GOT3 (cell line): ENCODE measurements around the gene ARL8B.
"Not testable (repeated sequence)": the region's sequence is repeated elsewhere in the genome, so short reads cannot be mapped to it uniquely, and the experiment has no call there.

Experiments used
- DNase-seq: peaks from one replicate; lab custom pipeline; 2025; ENCODE audit warnings: mixed read lengths; lab: John Stamatoyannopoulos, UW

The ARL8B gene

DNA sequence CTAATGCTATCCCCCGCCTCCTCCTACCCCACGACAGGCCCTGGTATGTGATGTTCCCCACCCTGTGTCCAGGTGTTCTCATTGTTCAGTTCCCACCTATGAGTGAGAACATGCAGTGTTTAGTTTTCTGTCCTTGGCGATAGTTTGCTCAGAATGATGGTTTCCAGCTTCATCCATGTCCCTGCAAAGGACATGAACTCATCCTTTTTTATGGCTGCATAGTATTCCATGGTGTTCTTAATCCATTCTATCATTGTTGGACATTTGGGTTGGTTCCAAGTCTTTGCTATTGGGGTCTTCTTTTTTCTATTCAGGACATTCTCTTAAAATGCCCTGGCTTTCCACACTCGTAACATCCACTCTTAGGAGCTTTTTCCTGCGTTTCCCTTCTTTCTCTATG is 25.1 kb downstream of the ARL8B start:
- not testable (repeated sequence) for DNase-seq

DNA sequence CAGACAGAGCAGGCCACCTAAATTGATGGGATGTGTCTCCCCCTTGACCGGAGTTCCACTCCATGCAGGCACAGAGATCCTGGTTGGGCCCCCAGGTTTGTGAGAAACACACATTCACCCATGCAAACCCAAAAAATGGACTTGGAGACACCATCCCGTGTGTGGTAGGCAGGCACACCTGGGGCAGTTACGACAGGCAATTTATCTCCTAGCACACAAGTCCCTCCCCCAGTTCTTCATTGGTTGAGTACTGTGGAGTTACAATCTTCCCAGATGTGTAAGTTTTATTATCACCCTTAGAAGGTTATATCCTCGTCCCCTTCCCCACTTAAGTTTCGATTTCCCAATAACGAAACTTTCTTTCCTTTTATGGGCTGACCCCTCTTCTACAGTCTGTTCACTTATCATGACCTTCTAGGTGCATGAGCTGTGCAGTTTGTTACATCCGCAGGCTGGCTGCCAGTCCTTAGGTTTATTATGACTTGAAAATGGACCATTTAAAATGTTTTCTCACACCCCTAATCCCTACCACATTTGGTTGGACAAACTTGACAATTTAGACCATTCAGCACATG is 27.3 kb downstream of the ARL8B start:
- DNase-seq: no peak

DNA sequence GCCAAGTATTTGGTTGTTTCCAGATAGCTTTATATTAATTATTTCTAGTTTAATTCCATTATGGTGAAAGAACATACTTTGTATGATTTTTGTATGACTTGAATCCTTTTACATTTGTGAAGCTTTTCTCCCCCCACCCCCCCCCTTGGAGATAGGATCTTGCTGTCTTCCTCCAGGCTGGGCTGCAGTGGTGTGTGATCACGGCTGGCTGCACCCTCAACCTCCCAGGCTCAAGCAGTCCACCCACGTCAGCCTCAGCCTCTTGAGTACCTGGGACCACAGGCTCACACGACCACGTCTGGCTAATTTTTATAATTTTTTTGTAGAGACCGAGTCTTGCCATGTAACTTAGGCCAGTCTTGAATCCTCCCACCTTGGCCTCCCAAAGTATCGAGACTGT is 29.5 kb downstream of the ARL8B start:
- no peak for DNase-seq

DNA sequence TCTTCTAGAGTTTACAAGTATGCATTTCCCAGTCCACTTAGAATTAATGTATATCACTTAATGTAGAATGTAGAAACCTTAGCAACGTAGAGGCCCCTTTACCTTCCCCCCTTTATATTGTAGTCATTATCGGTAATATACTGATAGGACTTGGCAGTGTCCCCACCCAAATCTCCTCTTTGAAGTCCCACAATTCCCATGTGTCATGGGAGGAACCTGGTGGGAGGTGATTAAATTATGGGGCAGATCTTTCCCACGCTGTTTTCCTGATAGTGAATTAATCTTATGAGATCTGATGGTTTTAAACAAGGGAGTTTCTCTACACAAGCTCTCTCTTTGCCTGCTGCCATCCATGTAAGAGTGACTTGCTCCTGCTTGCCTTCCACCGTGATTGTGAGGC is 31.0 kb downstream of the ARL8B start:
- DNase-seq: no peak

DNA sequence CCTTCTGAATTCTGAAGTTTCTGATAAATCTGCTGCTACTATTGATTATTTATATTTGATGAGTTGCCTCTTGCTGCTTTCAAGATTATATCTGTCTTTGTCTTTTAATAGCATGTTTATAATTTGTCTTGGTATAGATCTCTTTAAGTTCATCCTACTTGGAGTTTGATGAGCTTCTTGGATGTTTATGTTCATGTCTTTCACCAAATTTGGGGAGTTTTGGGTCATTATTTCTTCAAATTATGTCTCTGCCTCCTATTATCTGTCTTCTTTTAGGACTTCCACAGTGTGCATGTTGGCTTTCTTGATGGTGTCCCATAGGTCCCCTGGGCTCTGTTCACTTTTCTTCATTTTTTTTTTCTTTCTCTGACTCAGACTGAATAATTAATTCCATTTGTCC is 33.1 kb downstream of the ARL8B start:
- DNase-seq: no peak

DNA sequence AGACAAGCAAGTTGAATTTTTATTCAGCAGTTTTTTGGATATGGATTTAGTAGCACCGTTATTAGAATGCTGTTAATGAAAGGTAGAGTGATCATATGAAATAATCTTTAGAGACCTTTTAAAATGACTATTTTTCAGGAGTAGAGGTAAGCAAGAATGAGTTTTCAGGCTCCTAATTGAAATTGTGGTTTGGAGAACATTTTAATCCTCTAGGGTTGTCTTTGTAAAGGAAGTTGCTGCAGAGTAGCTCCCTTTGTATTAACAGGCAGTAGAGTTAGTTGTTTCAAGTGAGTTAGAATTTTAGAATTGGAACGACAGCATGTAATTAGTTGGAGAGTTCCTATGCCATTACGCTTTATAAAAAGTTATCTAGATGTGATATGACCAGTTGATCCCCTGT is 38.2 kb downstream of the ARL8B start:
- DNase-seq: no peak

DNA sequence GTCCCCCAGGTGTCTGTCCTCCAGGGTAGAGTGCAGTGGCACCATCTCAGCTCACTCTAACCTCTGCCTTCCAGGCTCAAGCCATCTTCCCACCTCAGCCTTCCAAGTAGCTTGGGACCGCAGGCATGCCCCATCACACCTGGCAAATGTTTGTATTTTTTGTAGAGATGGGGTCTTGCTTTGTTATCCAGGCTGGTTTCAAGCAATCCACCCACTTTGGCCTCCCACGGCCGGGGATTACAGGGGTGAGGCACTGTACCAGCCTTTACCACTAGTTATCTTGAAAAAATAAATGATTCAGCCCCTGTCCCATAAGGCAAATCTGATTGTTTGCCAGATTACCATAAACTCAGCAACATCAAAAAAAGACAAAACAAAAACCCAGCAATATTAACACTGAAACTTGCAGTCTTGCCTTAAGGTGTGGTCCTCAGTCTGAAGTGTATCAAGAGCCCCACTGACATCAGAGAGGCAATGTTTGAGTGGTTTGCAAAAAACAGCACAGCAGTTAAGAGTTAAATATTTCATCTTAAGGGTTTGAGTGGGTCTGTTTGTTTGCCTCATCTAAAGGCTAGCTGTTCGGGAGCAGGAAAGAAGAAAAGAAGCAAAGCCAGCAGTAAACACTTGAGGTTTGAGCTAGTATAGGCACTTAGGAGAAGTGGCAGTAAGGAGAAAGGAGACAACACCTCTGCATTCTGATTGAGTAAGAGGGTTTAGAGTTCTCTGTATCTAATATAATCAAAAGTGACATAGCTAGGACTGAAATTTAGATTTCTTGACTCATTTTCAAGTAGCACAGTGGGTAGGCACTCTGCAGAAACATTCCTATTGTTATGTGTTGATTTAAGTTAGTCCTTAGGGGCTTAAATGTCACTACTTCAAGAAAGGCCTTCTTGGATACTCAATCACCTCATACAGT is 39.1 kb downstream of the ARL8B start:
- no peak for DNase-seq

DNA sequence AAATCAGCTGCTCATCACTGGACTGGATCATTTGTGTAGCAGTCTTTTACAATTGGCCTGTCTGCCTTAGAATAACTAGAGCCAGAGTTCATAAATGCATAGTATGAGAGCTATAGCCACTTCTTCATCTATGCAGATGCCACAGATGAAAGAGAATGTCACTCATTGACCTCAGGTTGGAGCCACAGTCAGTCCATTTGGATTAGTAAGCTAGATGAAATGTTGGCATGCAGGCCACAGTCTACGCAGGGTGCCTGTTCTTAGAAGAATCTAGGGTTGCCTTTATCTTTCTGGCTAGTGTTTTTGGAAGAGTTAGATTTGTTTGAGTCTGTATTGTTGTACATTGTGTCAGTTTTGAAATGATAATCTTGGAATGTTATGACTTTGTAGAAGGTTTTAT is 40.0 kb downstream of the ARL8B start:
- no peak for DNase-seq

DNA sequence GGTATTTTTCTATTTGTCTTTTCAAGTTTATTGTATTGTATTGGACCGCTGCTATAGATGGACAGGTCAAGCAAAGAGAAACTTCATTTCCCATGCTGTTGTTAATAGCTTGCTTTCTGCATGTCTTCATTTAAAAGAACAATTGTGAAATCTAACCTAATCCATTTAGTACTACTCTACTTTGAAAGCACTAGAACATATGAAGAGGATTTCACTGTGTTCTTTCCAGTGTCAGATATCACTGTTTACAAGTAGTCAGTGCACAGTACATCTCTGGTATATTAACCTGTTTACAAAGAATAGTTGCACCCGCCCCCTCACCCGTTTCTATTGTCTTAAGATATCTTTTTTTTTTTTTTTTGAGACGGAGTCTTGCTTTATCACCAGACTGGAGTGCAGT is 43.6 kb downstream of the ARL8B start:
- no peak for DNase-seq

DNA sequence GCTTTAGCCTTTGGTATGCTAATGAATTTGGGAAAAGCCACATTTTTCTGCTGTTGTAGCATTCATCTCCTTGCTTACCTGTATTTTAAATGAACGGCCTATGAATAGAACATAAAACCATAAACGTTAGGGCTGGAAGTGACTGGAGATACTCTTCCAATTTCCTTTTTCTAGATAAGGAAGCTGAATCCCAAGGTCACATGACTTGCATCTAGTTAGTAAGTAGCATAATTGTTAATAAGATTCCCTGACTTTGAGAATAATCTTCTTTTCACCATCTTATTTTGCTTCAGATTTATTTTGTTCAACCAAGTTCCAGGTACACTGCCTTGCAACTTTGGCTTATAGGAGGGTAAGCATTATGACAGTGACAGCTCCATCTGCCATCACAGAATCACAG is 44.8 kb downstream of the ARL8B start:
- no peak for DNase-seq

DNA sequence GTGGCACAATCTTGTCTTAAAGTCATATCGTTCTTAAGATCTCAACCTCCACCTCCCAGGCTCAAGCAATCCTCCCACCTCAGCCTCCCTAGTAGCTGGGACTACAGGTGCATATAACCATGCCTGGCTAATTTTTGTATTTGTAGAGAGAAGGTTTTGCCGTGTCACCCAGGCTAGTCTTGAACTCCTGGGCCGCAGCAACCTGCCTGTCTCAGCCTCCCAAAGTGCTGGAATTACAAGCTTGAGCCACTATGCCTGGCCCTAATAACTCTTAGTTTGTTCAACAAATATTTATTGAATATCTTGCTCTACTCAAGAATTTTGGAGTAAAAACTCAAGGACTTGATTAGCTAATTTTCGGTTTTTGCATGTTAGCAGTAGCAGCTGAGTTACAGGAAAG is 46.0 kb downstream of the ARL8B start:
- DNase-seq: no peak

DNA sequence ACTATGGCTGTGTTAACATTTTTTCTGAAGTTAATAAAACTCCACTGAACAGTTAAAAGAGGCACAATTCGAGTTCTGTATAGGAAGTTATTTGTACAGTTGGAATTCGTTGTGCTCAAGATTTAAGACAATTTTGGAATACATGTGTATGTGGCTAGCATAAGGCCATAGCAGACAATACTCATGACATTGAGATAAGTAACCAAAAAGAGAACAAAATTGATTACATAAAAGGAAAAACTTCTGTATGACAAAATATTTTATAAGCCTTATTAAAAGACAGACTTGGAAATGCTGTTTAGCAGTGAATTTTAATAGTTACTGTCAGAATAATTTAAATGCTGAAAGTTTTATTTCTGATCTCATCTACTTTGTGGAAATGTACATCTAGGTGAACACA is 47.7 kb downstream of the ARL8B start:
- no peak for DNase-seq

DNA sequence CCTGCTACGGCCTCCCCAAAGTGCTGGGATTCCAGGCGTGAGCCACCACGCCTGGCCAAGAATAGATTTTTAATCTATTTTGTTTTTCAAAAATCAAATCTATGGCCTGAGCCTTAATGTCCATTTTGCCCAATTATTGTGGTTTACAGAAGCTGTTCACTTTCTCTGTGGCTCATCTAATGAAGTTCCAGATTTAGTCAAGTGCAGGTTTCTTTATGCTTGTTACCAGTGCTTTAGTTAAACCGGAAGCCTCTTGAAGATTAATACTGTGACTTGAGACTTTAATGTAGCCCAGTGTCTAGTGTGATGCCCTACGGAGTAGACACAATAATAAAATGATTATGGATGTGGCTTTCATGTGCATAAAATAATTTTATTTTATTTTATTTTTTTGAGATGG is 48.9 kb downstream of the ARL8B start:
- no peak for DNase-seq

DNA sequence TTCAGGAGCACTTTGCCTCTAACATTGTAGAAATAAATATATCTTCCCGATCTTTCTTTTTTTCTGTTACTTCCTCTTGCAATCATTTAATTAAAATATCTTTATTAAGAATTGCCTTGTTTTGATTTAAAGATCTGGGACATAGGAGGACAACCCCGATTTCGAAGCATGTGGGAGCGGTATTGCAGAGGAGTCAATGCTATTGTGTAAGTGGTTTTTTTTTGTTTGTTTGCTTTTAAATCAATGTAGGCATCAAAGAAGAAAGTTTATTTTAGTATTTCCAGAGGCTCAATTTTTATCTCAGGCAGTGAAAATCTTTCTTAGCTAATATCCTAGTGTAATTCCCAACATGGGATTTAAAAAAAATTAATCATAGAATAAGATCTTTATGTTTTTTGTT is 49.9 kb downstream of the ARL8B start:
- no peak for DNase-seq

DNA sequence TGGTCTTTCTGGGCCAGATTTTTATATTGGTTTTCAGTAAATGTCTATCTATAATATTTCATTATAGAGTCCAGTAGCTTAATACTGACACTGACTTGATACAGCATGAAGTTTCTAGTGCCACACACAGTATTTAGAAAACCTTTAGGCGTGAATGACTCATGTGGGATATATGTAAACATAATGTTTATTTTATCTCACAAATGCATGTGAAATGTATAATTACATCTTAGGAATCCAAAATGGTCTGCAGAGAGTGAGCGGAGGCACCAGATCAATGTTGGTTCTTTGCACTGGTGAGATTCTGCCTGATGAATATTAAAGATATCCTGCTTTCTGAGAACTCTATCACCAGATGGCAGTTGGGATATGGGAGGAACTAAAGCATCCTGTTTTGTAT is 56.9 kb downstream of the ARL8B start:
- not testable (repeated sequence) for DNase-seq

DNA sequence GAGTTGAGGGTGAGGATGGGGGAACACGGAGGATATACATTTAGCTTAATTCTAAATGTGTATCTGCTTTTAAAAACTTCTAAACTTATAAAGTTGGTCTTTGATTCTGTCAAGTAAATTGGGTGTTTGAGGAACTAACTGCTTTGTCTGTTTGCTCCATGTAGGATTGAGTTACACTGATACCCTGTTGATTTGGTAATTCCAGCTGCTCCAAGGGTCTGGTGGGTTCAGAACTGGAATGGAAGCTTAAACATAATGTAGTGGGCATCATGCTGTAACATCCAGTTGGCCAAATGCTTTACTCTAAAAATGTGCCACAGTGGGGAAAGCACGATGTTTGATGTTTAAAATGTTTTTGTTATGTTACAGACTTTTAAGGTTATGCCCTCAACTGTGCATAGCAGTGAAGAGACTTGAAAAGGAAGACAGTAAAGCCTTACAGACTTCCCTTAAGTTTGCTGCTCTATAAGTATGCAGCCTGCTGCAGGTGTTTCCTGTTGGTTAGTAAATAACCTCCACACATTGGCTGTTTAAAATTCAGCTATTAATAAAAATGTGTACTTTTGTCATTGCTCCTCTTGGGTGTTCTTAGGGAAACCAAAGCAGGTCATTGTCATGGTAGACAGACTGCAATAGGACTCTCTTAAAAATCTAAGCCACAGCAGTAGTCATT is 59.5 kb downstream of the ARL8B start:
- no peak for DNase-seq

DNA sequence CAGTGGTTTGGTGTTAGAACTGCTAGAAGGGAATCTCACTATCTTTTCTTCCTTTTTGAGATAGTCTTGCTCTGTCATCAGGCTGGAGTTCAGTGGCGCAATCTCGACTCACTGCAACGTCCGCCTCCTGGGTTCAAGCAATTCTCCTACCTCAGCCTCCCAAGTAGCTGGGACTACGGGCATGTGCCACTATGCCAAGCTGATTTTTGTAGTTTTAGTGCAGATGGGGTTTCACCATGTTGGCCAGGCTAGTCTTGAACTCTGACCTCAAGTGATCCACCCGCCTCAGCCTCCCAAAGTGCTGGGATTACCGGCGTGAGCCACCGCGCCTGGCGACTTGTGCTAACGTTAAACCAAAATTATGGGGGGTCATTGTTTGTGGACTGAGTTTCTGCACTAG is 61.6 kb downstream of the ARL8B start:
- DNase-seq: not testable (repeated sequence)

DNA sequence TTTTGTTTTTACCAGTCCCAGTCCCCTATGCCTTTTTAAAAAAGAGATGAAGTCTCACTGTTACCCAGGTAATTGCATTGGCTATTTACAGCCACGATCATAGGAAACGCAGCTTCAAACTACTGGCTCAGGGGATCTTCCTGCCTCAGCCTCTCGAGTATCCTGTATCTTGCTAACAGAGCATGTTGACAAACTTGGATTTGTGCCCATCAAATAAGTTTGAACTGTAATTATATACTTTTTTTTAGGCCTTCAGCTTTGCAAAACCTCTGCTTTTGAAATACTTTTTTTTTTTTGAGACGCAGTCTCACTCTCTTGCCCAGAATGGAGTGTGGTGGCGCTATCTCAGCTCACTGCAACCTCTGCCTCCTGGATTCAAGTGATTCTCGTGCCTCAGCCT is 62.4 kb downstream of the ARL8B start:
- DNase-seq: no peak

DNA sequence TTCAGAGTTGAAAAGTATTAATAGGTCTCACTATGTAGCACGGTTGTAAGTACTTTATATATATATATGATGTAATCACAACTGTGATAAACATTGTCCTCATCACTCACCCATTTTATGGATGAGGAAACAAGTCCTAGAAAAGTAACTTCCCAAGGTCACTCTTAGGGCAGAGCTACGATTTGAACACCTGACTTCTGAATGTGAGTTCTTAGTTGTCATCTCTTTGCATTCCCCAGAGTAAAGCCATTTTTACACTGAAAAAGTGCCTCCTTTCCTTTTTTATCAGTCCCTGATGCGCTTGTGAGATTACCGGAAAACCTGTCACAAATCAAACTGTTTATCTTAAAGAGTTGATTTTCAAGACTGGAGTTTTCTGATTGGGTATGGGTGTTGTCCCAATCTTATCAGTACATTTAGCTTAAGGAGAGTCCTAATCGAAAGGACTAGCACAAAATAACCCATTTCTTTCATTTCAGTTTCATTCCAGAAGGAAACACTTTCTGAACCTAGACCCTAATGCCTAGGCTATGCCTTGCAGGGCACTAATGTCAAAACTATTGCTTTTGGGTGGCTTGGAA is 63.1 kb downstream of the ARL8B start:
- no peak for DNase-seq

DNA sequence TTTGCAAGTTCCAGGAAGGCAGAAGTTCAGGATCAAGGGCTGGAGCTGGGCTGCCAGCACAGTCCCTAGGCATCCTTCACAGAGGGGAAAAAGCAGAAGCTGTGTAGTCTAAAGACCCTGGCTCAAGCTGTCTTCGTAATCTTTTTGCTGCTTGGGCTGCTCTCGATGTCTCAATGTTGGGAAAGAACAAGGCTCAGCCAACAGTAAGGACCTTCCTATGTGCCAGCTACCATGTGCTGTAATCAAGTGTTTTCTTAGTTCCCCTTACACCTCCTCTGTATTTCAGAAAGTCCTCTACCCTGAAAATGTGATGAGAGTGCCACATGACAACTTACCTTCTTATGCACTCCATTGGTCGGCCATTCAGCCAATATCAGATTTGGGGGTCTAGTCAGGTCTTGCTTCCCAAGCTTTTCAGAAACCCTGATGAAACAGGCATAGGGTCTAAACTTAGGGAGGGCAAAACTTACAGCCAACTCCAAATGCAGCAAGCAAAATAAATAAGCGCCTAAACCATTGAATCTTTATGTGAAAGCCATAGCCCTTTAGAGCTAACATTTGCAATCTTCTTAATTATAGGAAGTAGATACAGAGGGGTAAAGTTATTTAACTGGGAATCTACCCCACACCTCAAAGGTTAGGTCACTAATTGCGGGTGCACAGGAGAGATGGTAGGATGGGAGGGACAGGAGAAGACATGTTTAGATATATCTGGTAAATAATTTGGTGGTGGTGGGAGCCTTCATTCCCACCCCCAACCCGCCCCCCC is 64.2 kb downstream of the ARL8B start:
- DNase-seq: no peak

DNA sequence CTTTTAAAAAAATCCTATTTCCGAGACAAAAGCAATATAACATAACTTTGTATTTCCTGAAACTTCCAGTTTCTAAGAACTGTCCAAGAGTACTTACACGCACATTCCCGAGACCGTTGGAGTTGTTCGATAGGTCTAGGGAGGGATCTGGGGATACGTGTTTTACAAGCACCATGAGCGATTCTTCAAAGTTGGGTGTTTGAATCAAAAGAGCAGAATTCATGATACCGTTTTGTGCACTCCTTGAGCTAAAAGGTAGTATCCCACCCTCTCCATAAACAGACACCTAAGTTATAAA is 64.7 kb downstream of the ARL8B start:
- no peak for DNase-seq
